Measurements from ENCODE around the gene DGKI. TPM values are rescaled to one million over a fixed set of nuclear protein-coding genes. Genes with fewer than 3 reads are reported as not detected.

DGKI gene
- total RNA-seq, 1 donor from 2014 or later: 3.1 TPM

DNA sequence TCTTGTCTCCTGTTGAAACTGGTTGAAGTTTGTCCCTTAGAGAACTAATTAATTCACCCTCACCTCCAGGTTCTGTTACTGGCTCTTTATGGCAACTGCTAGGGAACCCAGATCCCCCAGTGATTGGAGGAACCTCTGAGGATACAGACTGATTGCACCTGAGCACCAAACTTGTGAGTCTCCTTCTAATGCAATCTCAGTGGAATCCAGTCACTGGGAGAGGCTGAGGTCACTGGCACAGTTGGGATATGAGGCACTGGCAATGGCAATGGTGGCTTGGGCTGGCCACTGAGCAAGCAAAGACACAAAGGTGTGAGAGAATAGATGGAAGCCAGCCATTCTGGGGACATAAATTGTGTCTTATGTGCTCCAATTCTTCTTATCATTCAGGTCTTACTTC, 5.3 kb upstream of the DGKI start:
- Mint-ChIP-seq H3K27ac (ENCODE audit: unreplicated experiment) (no peak overlapping the region), H3K36me3 (ENCODE audit: unreplicated experiment) (peaks cover 9% of the 10 kb centered on the region), H3K9me3 (ENCODE audit: unreplicated experiment) (no peaks in the 10 kb centered on the region), H3K27me3 (ENCODE audit: unreplicated experiment) (no peaks in the 10 kb centered on the region), H3K4me3 (ENCODE audit: unreplicated experiment) (no peak overlapping the region), H3K4me1 (ENCODE audit: unreplicated experiment) (peaks cover 20% of the 10 kb centered on the region)
- DNase-seq (ENCODE audit: extremely low spot score, unreplicated experiment): no peak
- TF ChIP-seq, protein P1, sequence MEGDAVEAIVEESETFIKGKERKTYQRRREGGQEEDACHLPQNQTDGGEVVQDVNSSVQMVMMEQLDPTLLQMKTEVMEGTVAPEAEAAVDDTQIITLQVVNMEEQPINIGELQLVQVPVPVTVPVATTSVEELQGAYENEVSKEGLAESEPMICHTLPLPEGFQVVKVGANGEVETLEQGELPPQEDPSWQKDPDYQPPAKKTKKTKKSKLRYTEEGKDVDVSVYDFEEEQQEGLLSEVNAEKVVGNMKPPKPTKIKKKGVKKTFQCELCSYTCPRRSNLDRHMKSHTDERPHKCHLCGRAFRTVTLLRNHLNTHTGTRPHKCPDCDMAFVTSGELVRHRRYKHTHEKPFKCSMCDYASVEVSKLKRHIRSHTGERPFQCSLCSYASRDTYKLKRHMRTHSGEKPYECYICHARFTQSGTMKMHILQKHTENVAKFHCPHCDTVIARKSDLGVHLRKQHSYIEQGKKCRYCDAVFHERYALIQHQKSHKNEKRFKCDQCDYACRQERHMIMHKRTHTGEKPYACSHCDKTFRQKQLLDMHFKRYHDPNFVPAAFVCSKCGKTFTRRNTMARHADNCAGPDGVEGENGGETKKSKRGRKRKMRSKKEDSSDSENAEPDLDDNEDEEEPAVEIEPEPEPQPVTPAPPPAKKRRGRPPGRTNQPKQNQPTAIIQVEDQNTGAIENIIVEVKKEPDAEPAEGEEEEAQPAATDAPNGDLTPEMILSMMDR (IDR thresholded peaks at IDR 0.05): no peak

DNA sequence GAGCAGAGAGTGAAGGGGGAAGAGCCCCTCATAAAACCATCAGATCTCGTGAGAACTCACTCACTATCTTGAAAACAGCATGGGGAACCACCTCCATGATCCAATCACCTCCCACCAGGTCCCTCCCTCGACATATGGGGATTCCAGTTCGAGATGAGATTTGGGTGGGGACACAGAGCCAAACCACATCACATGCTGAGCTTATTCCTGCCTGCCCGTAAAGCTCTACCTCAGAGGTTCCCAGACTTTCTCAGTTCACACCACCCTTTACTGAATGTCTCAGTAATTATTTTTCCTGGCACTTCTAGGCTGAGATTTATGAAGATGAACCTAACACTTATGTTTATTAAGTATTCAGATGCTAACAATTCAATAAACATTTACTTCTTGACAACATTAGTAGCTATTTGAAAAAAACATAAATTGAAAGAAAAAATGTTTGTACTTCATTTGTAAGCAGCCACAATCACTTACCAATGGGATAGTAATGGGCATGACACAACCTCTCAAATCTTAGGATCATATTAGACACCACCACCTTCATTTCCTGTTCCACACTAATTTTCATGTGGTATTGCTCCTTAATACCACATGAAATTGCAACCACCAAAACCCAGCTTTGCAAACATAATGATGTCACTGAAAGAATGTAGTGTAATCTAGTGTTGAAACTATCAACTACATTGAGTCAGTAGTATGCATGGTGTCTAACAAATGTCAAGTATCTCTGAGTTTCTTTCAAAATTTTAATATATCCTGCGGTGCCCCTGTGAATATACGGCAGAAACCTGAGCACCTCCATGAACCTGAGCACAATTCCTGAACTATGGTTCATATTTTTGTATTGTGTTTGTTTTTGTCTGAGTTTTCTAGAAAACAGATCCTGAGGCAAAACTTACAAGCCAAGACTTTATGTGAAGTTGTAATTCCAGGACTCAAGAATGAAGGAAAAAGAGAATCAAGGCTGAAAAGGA, 4.5 kb upstream of the DGKI start:
- H3K9me3 Mint-ChIP-seq (ENCODE audit: unreplicated experiment): no peaks in the 10 kb centered on the region
- H3K27me3 Mint-ChIP-seq (ENCODE audit: unreplicated experiment): no peaks in the 10 kb centered on the region
- H3K27ac Mint-ChIP-seq (ENCODE audit: unreplicated experiment): peak overlapping the region; percentile 23
- H3K4me3 Mint-ChIP-seq (ENCODE audit: unreplicated experiment): no peak overlapping the region
- no peak for DNase-seq (ENCODE audit: extremely low spot score, unreplicated experiment)
- peaks cover 22% of the 10 kb centered on the region for H3K4me1 Mint-ChIP-seq (ENCODE audit: unreplicated experiment)
- peaks cover 9% of the 10 kb centered on the region for H3K36me3 Mint-ChIP-seq (ENCODE audit: unreplicated experiment)
- TF ChIP-seq, protein P1 (IDR thresholded peaks at IDR 0.05): no peak

DNA sequence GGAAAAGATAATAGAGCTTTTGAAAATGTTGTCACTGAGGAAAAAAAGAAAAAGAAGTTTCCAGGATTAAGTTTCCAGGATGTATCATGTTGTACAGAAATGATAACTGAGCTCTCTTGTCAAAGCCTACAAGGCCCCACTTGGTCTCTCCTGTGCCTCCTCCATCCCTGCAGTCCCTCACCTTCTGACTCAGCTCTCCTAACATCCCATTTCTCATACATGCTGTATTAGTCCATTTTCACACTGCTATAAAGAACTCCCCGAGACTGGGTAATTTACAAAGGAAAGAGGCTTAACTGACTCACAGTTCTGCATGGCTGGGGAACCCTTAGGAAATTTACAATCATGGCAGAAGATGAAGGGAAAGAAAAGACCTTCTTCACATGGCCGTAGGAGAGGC, 3.8 kb upstream of the DGKI start:
- TF ChIP-seq, protein P1 (IDR thresholded peaks at IDR 0.05): no peak
- H3K4me1 Mint-ChIP-seq (ENCODE audit: unreplicated experiment): peaks cover 23% of the 10 kb centered on the region
- no peaks in the 10 kb centered on the region for H3K9me3 Mint-ChIP-seq (ENCODE audit: unreplicated experiment)
- peaks cover 9% of the 10 kb centered on the region for H3K36me3 Mint-ChIP-seq (ENCODE audit: unreplicated experiment)
- DNase-seq (ENCODE audit: extremely low spot score, unreplicated experiment): no peak
- H3K27ac Mint-ChIP-seq (ENCODE audit: unreplicated experiment): peak overlapping the region; percentile 23
- no peaks in the 10 kb centered on the region for H3K27me3 Mint-ChIP-seq (ENCODE audit: unreplicated experiment)
- no peak overlapping the region for H3K4me3 Mint-ChIP-seq (ENCODE audit: unreplicated experiment)

DNA sequence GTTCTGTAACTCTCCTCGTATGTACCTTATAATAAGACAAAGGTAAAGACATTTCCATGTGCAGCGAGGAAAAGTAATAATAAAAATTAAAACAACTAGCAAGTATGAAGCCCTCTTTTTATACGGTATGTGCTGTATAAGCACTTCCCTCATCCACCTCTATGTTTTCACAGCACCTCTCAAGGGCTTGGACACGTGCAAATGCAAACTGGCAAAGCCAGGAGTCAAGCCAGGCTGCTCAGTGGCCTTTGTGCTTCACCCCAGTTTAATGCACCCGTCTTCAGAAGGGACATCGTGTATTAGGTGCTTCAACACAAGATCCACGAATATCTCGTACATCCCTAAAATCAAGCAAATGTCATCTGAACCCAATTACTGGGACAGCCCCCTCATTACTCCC, 1.3 kb upstream of the DGKI start:
- Mint-ChIP-seq H3K9me3 (ENCODE audit: unreplicated experiment) (no peaks in the 10 kb centered on the region), H3K4me1 (ENCODE audit: unreplicated experiment) (peaks cover 25% of the 10 kb centered on the region), H3K27me3 (ENCODE audit: unreplicated experiment) (no peaks in the 10 kb centered on the region), H3K27ac (ENCODE audit: unreplicated experiment) (no peak overlapping the region), H3K36me3 (ENCODE audit: unreplicated experiment) (no peaks in the 10 kb centered on the region), H3K4me3 (ENCODE audit: unreplicated experiment) (peak overlapping the region; percentile 62)
- TF ChIP-seq, protein P1 (IDR thresholded peaks at IDR 0.05): no peak
- DNase-seq (ENCODE audit: extremely low spot score, unreplicated experiment): no peak

DNA sequence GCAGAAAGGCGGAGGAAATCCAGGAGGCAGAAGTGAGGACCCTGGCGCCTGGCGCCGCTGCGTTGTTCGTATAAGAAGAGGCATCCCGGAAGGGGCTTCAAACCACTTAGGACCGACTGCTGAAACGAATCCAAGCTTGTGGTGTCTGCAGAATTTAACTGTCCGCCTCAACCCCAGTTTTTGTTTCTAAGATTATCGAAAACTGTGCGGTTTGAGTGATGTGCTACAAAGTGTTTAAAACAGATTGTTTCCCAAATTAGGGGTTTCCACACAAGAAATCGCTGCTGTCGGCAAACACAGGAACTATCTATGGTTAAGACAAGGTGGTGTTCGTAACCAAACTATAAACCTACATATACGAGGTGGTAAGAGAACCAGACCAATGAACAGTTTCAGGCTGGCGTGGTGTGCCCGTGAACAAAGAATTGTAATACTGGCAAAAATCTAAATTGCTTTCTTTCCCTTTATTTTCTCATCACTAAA, 835 bp upstream of the DGKI start:
- TF ChIP-seq, protein P1 (IDR thresholded peaks at IDR 0.05): no peak
- Mint-ChIP-seq H3K27ac (ENCODE audit: unreplicated experiment) (no peak overlapping the region), H3K9me3 (ENCODE audit: unreplicated experiment) (no peaks in the 10 kb centered on the region), H3K36me3 (ENCODE audit: unreplicated experiment) (no peaks in the 10 kb centered on the region), H3K4me3 (ENCODE audit: unreplicated experiment) (peak overlapping the region; percentile 62), H3K4me1 (ENCODE audit: unreplicated experiment) (peaks cover 25% of the 10 kb centered on the region), H3K27me3 (ENCODE audit: unreplicated experiment) (no peaks in the 10 kb centered on the region)
- no peak for DNase-seq (ENCODE audit: extremely low spot score, unreplicated experiment)

Measured in osteocyte (in vitro differentiated cells).